Suprapubic skin (tissue), 4 donors: Measurements from ENCODE around the gene DSCAM.

ENCODE experiments used
- CTCF ChIP-seq, 2 donors: fragments of 200-600 bp in 1 of 2; fragments of 450-650 bp in 1 of 2; sonication (generic) in 1 of 2; IDR thresholded peaks; one replicate each; pipeline ENCODE4 v1.5.1; 2016 to 2019; ENCODE audit warnings: antibody characterized with exemption in 2 of 2, mild to moderate bottlenecking in 1 of 2, moderate library complexity in 1 of 2
- EP300 ChIP-seq: sonication (generic); formaldehyde crosslinking; IDR thresholded peaks from one replicate; pipeline ENCODE4 v1.6.1; 2017; ENCODE audit warnings: antibody characterized with exemption
- POLR2A ChIP-seq, 2 donors: fragments of 450-650 bp; IDR thresholded peaks; one replicate each; pipeline ENCODE4 v1.6.1; 2017; ENCODE audit warnings: antibody characterized with exemption in 2 of 2, mild to moderate bottlenecking in 2 of 2, moderate library complexity in 2 of 2
- POLR2AphosphoS5 ChIP-seq, 3 donors: sonication (generic); formaldehyde crosslinking; IDR thresholded peaks; one replicate each; pipeline ENCODE4 v1.6.1; 2017; ENCODE audit warnings: antibody characterized with exemption in 3 of 3

- TF ChIP-seq CTCF (IDR thresholded peaks at IDR 0.05) (no peak), POLR2A (IDR thresholded peaks at IDR 0.05) (no peak), POLR2AphosphoS5 (IDR thresholded peaks at IDR 0.05) (no peak), EP300 (no peak)
These were observed 786.8 kb downstream of the DSCAM start for GRCh38 chr21:40060083-40060677.
